NOMO-1 treated with DMSO at 0.1 percent for 48 hours (cell line): ENCODE measurements around the gene THOC7.

Experiments used
- DNase-seq: peaks from one replicate; lab custom pipeline; 2025; ENCODE audit not compliant: unreplicated experiment; lab: John Stamatoyannopoulos, UW

The THOC7 gene

GRCh38 chr3:63845215-63845614 lies 18.4 kb downstream of the THOC7 start:
- no peak for DNase-seq

GRCh38 chr3:63842127-63842526 lies 21.5 kb downstream of the THOC7 start:
- no peak for DNase-seq

- DNase-seq, result no peak
These were observed 21.9 kb downstream of the THOC7 start for GRCh38 chr3:63841704-63842103.

- DNase-seq, result no peak
These were observed 31.2 kb downstream of the THOC7 start for GRCh38 chr3:63832395-63832794.

GRCh38 chr3:63830526-63830925 lies 33.1 kb downstream of the THOC7 start:
- no peak for DNase-seq

GRCh38 chr3:63824309-63824708 lies 39.3 kb downstream of the THOC7 start:
- DNase-seq, result no peak

- no peak for DNase-seq
These were observed 44.5 kb downstream of the THOC7 start, which contains the start of gene C3orf49 for GRCh38 chr3:63819151-63819398. Gene C3orf49, plus strand, starts transcription at chr3:63819299. Its CDS starts 173 bp downstream, at chr3:63819472.

GRCh38 chr3:63818282-63819150 lies 45.1 kb downstream of the THOC7 start:
- DNase-seq, result peak; percentile 50

- DNase-seq, result no peak
These were observed 46.4 kb downstream of the THOC7 start for GRCh38 chr3:63817225-63817624.

GRCh38 chr3:63814237-63814636 lies 49.4 kb downstream of the THOC7 start:
- DNase-seq, result peak; percentile 25

GRCh38 chr3:63809607-63810006 lies 54.0 kb downstream of the THOC7 start:
- DNase-seq, result no peak

GRCh38 chr3:63808633-63809032 lies 55.0 kb downstream of the THOC7 start:
- DNase-seq, result no peak

- peak; percentile 76 for DNase-seq
These were observed 55.5 kb downstream of the THOC7 start for GRCh38 chr3:63807961-63808565.

GRCh38 chr3:63803911-63804310 lies 59.7 kb downstream of the THOC7 start:
- no peak for DNase-seq

GRCh38 chr3:63800097-63800496 lies 63.5 kb downstream of the THOC7 start:
- DNase-seq, result no peak

- no peak for DNase-seq
These were observed 64.7 kb downstream of the THOC7 start for GRCh38 chr3:63798949-63799348.

- DNase-seq, result no peak
These were observed 65.1 kb downstream of the THOC7 start for GRCh38 chr3:63798544-63798943.

- DNase-seq, result no peak
These were observed 68.2 kb downstream of the THOC7 start for GRCh38 chr3:63795438-63795837.

GRCh38 chr3:63791974-63792373 lies 71.6 kb downstream of the THOC7 start:
- DNase-seq, result peak; percentile 43
